HG02943 (cell line): ENCODE measurements around the gene KBTBD4.

Experiments used
- ATAC-seq: cut with Tn5 transposase; IDR thresholded peaks from one replicate; pipeline ENCODE4 v1.9.1; 2021; ENCODE audit warnings: mild to moderate bottlenecking, low read depth, moderate library complexity; ENCODE audit not compliant: unreplicated experiment

Gene KBTBD4

DNA sequence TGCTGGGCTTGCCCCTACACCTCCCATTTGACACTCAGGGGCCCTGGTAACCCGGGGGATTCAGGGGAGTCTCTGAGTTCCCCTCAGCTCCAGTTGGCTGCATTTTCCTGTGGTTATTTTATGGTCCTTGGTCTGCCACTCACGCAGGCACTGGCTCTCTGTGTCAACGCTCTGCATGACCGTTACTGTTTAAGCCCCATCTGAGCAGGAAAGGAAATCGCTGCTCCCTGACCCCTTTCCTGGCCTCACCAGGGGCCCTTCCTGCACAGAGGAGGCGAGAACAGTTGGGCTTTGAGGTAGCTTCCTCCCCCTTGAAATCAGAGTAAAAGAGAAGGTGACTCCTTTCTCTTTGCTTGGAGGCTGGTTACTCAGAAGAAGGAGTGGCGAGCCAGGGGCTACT, 13.0 kb upstream of the KBTBD4 start:
- ATAC-seq: no peak

- no peak for ATAC-seq
Measured at GRCh38 chr11:47589977-47590861, 11.4 kb upstream of the KBTBD4 start.

- ATAC-seq: no peak
Measured at GRCh38 chr11:47589584-47589976, 10.8 kb upstream of the KBTBD4 start.

GRCh38 chr11:47589118-47589517, 10.3 kb upstream of the KBTBD4 start:
- no peak for ATAC-seq

GRCh38 chr11:47587723-47588326, 9.1 kb upstream of the KBTBD4 start:
- ATAC-seq: no peak

DNA sequence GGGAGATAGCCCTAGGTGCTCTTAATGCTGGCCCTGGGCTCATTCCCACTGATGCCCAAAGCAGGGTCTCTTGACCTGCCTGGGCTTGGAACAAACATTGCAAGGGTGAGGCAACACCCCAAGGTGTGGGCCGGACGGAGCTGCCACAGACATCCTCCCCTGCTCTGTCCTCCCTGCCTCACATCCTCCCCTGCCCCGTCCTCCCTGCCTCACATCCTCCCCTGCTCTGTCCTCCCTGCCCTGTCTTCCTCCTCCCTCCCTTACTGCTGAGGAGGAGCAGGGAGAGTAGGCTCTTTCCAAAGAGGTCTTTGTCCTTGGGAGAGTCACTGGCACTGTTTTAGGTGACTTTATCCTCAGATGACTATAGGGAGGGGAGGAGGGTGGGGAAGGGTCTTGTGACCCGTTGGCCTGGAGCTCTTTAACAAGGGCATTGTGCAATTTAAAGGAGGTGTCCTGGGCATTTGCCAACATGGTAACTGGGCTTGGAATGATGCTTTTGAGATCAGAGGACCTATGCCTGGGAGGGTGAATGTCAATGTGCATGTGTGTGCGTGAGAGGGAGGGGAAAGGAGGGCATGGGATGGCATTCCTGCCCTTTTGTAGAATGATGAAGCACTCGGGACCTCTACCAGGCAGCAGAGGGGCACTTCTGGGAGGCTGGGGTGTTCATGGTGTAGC, 8.4 kb upstream of the KBTBD4 start:
- ATAC-seq: no peak

DNA sequence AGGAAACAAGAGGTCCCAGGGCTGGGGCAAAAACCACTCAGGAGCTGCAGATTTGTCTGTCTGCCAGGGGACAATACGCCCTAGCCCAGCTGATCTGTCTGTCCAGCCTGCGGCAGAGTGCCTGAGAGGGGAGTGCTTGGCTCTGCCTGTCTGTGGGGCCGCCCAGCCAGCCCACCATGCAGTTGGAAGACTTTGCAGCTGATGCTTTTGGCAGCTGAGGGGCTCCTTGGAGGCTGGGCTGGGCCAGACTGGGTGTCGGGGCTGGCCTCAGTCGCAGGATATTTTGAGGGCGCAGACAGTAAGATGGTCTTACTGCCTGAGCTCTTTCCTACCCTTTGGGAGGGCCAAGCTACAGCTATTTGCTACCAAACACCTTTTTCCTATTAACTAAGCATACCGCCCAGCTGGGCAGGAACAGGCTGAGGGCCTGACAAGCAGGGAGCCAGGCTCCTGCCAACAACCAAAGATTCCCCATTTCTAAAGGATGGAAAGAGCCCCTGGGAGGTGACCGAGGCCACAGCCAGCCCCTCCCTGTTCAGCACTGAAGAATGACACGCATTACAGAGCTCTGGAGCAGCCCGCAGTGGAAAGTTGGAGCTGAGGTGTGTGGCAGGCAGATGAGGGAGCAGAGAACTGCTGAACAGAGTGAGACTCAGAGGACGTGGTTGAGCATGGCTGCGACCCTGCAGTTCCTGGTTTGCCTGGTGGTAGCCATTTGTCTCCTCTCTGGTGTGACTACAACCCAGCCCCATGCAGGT, 7.5 kb upstream of the KBTBD4 start, which contains the start of gene FAM180B:
TSS of gene FAM180B (plus strand) at position 581 of the 758 bp plus-strand sequence. CDS start at position 672, 91 bp downstream.
- ATAC-seq: no peak

DNA sequence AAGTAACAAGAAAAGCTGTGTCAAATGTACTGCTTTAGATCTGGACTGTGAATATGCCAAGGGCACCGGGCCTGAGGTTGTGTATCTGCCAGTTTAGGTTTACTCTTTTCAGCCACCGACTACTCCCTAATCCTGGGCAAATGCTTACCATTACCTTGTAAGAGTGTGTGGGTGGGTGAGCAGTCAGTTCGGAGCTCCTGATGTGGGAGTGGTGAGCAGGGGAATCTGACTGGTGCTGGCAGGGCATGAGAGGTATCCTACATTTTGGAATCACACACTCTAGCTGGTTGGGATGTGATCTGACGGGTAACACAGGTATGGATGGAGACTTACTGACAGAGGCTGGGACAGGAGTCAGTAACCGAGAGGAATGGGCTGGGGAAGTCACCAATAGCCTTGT, 5.1 kb upstream of the KBTBD4 start:
- ATAC-seq: no peak

DNA sequence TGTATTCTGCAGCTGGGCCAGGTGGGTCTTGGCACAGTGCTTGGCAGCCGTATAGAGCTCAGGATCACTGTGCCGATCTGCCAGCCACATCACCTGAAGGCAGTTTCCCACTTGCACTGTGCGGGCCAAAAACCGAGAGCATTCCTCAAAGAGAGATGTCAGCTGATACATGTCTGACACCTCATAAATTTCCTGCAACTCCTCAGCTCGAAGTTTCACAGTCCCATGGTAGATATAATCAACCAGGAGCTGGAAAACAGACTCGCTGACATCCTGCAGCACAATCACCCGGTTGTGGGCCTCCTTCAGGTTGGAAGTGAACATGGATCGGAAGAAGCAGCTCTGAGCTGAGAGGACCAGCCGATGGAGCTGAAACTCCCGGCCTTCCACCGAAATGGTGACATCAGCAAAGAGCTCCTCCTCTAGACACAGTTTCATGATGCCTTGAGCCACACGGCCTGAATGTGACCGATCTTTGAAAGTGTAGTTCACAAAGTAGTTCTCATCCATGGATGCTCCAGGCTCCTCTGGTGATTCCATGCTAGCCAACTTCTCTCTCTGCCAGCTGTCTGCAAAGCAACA, 1.2 kb downstream of the KBTBD4 start:
- no peak for ATAC-seq

GRCh38 chr11:47573321-47573720, 5.4 kb downstream of the KBTBD4 start:
- no peak for ATAC-seq

- no peak for ATAC-seq
Measured at GRCh38 chr11:47572715-47573255, 6.0 kb downstream of the KBTBD4 start.

DNA sequence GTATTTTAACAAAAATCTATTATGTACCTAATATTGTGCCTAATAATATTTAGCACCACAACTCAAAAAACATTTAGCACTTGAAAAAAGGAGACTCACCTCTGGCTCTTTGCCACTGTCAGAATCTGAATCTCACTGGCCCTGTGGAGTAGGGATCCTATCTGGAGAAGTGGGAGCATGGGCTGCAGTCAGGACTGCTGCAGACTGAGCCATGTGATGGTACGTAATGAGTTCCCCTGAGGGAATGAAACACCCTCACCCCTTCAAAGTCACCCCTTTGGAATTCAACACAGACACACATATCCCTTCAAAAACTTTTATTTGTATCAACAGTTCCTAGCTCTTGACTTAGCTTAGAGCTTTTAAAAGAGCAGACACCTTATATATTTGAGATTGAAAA, 6.9 kb downstream of the KBTBD4 start:
- no peak for ATAC-seq

DNA sequence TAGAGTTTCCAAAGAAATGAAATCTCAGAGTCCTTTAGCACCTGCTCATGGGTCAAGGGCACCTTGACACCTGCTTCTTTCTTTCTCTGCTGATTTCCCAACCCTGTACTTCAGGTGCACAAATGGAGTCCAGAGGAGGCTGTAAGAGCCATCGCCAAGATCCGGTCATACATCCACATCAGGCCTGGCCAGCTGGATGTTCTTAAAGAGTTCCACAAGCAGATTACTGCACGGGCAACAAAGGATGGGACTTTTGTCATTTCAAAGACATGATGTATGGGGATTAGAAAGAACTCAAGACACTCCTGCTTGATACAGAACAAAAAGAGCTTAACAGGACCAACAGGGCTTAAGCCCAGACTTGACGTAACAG, 7.4 kb downstream of the KBTBD4 start:
- ATAC-seq: no peak

GRCh38 chr11:47570651-47571356, 8.0 kb downstream of the KBTBD4 start:
- ATAC-seq: no peak

DNA sequence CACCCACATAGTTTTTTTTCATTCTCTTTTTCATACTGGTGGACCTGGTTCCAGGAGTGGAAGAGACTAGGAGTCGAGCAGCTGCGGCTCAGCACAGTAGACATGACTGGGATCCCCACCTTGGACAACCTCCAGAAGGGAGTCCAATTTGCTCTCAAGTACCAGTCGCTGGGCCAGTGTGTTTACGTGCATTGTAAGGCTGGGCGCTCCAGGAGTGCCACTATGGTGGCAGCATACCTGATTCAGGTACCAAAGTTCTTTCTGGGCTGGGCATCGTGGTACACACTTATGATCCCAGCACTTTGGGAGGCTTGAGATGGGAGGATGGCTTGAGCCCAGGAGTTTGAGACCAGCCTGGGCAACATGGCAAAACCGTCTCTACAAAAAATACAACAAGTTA, 9.1 kb downstream of the KBTBD4 start:
- ATAC-seq: no peak

DNA sequence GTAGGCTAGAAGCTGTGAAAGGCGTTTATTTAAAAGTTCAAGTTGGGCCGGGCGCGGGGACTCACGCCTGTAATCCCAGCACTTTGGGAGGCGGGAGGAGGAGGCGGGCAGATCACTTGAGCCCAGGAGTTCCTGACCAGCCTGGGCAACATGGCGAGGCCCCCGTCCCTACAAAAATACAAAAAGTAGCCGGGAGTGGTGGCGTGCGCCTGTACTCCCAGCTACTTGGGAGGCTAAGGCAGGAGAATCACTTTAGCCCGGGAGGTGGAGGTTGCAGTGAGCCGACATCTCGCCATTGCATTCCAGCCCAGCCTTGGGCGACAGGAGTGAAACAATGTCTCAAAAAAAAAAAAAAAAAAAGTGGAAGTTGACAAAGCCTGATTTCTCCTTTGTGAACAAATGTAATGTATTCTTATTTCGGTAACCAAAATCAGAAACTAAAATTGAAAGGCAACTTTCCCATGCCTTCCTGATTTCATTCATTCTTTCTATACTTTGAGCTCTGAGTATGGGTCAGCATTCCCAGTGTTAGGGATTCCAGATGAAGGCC, 12.5 kb downstream of the KBTBD4 start:
- ATAC-seq: no peak

GRCh38 chr11:47565340-47566148, 13.2 kb downstream of the KBTBD4 start, which contains the start of gene PTPMT1:
Gene PTPMT1 (plus strand): TSS chr11:47565599. CDS start chr11:47565623, 24 bp downstream.
- ATAC-seq: peak; percentile 80

GRCh38 chr11:47564933-47565339, 13.8 kb downstream of the KBTBD4 start:
- no peak for ATAC-seq
